ENCODE measurements around the gene BANK1. TPM values are rescaled to one million over a fixed set of nuclear protein-coding genes. Genes with fewer than 3 reads are reported as not detected.

Gene BANK1
- total and polyA plus RNA-seq, 8 donors = 0.31 to 24.3 (median 2.1) TPM; not detected in 1

GRCh38 chr4:101793397-101793796, 2.9 kb downstream of the BANK1 start:
- H3K9me3 ChIP-seq = no peaks in the 10 kb centered on the region
- no peaks in the 10 kb centered on the region for H3K36me3 ChIP-seq
- DNase-seq = no peak
- H3K4me1 ChIP-seq = peaks cover 0 to 14% (median 10%) of the 10 kb centered on the region in 4 donors
- H3K27me3 ChIP-seq = peaks cover 0 to 6% (median 0%) of the 10 kb centered on the region in 3 donors
- TF ChIP-seq, protein P1, sequence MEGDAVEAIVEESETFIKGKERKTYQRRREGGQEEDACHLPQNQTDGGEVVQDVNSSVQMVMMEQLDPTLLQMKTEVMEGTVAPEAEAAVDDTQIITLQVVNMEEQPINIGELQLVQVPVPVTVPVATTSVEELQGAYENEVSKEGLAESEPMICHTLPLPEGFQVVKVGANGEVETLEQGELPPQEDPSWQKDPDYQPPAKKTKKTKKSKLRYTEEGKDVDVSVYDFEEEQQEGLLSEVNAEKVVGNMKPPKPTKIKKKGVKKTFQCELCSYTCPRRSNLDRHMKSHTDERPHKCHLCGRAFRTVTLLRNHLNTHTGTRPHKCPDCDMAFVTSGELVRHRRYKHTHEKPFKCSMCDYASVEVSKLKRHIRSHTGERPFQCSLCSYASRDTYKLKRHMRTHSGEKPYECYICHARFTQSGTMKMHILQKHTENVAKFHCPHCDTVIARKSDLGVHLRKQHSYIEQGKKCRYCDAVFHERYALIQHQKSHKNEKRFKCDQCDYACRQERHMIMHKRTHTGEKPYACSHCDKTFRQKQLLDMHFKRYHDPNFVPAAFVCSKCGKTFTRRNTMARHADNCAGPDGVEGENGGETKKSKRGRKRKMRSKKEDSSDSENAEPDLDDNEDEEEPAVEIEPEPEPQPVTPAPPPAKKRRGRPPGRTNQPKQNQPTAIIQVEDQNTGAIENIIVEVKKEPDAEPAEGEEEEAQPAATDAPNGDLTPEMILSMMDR (IDR thresholded peaks at IDR 0.05) = no peak
- TF ChIP-seq POLR2A (IDR thresholded peaks at IDR 0.05) (no peak), EP300 (IDR thresholded peaks at IDR 0.05) (no peak), POLR2AphosphoS5 (IDR thresholded peaks at IDR 0.05) (no peak)
- intact Hi-C loops (cut with DNase I; ENCODE audit: low total_unique reads) = no loop called here
- H3K4me3 ChIP-seq = no peak overlapping the region
- no peak overlapping the region for H3K27ac ChIP-seq

DNA sequence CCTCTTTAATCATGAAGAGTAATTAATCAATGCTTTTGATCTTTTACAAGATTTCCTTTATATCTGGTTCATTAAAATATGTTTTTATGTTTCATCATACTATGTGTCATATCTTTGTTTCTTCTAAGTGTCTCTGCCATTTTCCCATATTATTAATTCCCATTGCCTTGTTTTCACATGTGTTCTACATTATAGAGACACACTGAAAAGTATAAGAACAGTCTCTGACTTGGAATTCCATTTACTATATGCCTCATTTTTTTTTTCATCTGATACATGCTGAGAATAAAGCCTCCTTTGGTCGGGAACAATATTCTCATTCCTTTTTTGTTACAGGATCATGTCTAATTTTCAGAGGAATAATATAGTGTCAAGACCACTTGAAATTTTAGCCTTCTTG, 4.3 kb downstream of the BANK1 start:
- H3K9me3 ChIP-seq = no peaks in the 10 kb centered on the region
- WGBS, 5 donors = 76 to 89% (median 87%) methylated on average over 1 of the region's 1 CpG
- no peaks in the 10 kb centered on the region for H3K36me3 ChIP-seq
- no peak overlapping the region for H3K27ac ChIP-seq
- H3K4me1 ChIP-seq = peaks cover 0 to 14% (median 10%) of the 10 kb centered on the region in 4 donors
- H3K27me3 ChIP-seq = peaks cover 0 to 6% (median 0%) of the 10 kb centered on the region in 3 donors
- no peak for TF ChIP-seq EP300 (IDR thresholded peaks at IDR 0.05)
- no peak for TF ChIP-seq POLR2AphosphoS5 (IDR thresholded peaks at IDR 0.05)
- TF ChIP-seq POLR2A (IDR thresholded peaks at IDR 0.05) = no peak
- TF ChIP-seq, protein P1 (IDR thresholded peaks at IDR 0.05) = no peak
- intact Hi-C loops (cut with DNase I; ENCODE audit: low total_unique reads) = no loop called here
- H3K4me3 ChIP-seq = no peak overlapping the region
- DNase-seq = no peak

GRCh38 chr4:101795704-101796103, 5.2 kb downstream of the BANK1 start:
- intact Hi-C loops (cut with DNase I; ENCODE audit: low total_unique reads) = no loop called here
- peaks cover 0 to 3% (median 0%) of the 10 kb centered on the region in 3 donors for H3K27me3 ChIP-seq
- H3K36me3 ChIP-seq = no peaks in the 10 kb centered on the region
- no peak overlapping the region for H3K27ac ChIP-seq
- H3K4me1 ChIP-seq = peaks cover 0 to 8% (median 4%) of the 10 kb centered on the region in 4 donors
- no peaks in the 10 kb centered on the region for H3K9me3 ChIP-seq
- TF ChIP-seq EP300 (IDR thresholded peaks at IDR 0.05) (no peak), POLR2AphosphoS5 (IDR thresholded peaks at IDR 0.05) (no peak), POLR2A (IDR thresholded peaks at IDR 0.05) (no peak)
- TF ChIP-seq, protein P1 (IDR thresholded peaks at IDR 0.05) = no peak
- H3K4me3 ChIP-seq = no peak overlapping the region
- no peak for DNase-seq

GRCh38 chr4:101801958-101802357, 11.4 kb downstream of the BANK1 start:
- Histone ChIP-seq H3K27ac (no peak overlapping the region), H3K4me1 (no peaks in the 10 kb centered on the region), H3K36me3 (no peaks in the 10 kb centered on the region), H3K27me3 (no peaks in the 10 kb centered on the region), H3K4me3 (no peak overlapping the region), H3K9me3 (no peaks in the 10 kb centered on the region)
- TF ChIP-seq EP300 (IDR thresholded peaks at IDR 0.05) (no peak), POLR2AphosphoS5 (IDR thresholded peaks at IDR 0.05) (no peak), POLR2A (IDR thresholded peaks at IDR 0.05) (no peak)
- TF ChIP-seq, protein P1 (IDR thresholded peaks at IDR 0.05) = no peak
- intact Hi-C loops (cut with DNase I; ENCODE audit: low total_unique reads) = no loop called here
- 52 to 68% (median 65%) methylated on average over 3 of the region's 3 CpGs for WGBS, 5 donors
- no peak for DNase-seq

Measured in stomach (tissue), 9 donors.